HepG2 (cell line): Measurements from ENCODE around the gene CCDC97. TPM values are rescaled to one million over a fixed set of nuclear protein-coding genes. Genes with fewer than 3 reads are reported as not detected.

Source experiments
- GATAD1 ChIP-seq: IDR thresholded peaks from 2 replicates; pipeline ENCODE4 v1.6.1; 2016; ENCODE audit warnings: missing genetic modification reagents, missing compliant biosample characterization
- GLI4 ChIP-seq: sonication (generic); formaldehyde crosslinking; IDR thresholded peaks from 2 replicates; pipeline ENCODE4 v1.5.1; 2020; ENCODE audit warnings: missing genetic modification reagents, mild to moderate bottlenecking, moderate library complexity, borderline replicate concordance
- REPIN1 ChIP-seq: sonication (generic); formaldehyde crosslinking; IDR thresholded peaks from 2 replicates; pipeline ENCODE4 v1.8.0; 2022; ENCODE audit warnings: missing genetic modification reagents, low read depth, mild to moderate bottlenecking, borderline replicate concordance
- RORA ChIP-seq: sonication (generic); formaldehyde crosslinking; IDR thresholded peaks from 2 replicates; pipeline ENCODE4 v1.5.0; 2020; ENCODE audit warnings: mild to moderate bottlenecking, missing genetic modification reagents, moderate library complexity
- SMARCE1 ChIP-seq: fragments of 450-650 bp; IDR thresholded peaks from 2 replicates; pipeline ENCODE4 v1.6.1; 2017; ENCODE audit warnings: borderline replicate concordance
- SYNCRIP ChIP-seq: fragments of 200-400 bp; formaldehyde crosslinking; IDR thresholded peaks from 2 replicates; pipeline ENCODE4 v1.6.1; 2018; ENCODE audit warnings: mild to moderate bottlenecking, low read depth, low read length; ENCODE audit not compliant: insufficient read depth
- ZBTB3 ChIP-seq: sonication (generic); formaldehyde crosslinking; IDR thresholded peaks from 2 replicates; pipeline ENCODE4 v1.4.0; 2020; ENCODE audit warnings: low read depth, mild to moderate bottlenecking, moderate library complexity, missing genetic modification reagents, borderline replicate concordance
- ZMYM4 ChIP-seq: sonication (generic); formaldehyde crosslinking; IDR thresholded peaks from 2 replicates; pipeline ENCODE4 v1.8.1; 2023; ENCODE audit warnings: mild to moderate bottlenecking, missing genetic modification reagents
- ZNF317 ChIP-seq: sonication (generic); formaldehyde crosslinking; IDR thresholded peaks from 2 replicates; pipeline ENCODE4 v1.5.0; 2020; ENCODE audit warnings: mild to moderate bottlenecking, missing genetic modification reagents
- ZNF318 ChIP-seq: sonication (generic); formaldehyde crosslinking; IDR thresholded peaks from 2 replicates; pipeline ENCODE4 v1.4.0; 2020; ENCODE audit warnings: mild to moderate bottlenecking, missing genetic modification reagents
- ZNF430 ChIP-seq: sonication (generic); formaldehyde crosslinking; IDR thresholded peaks from 2 replicates; pipeline ENCODE4 v1.9.0; 2021; ENCODE audit warnings: mild to moderate bottlenecking, missing genetic modification reagents
- ZNF570 ChIP-seq: sonication (generic); formaldehyde crosslinking; IDR thresholded peaks from 2 replicates; pipeline ENCODE4 v1.4.0; 2020; ENCODE audit warnings: mild to moderate bottlenecking, missing genetic modification reagents, borderline replicate concordance
- polyA plus RNA-seq, 8 experiments: library from polyadenylated mRNA; depleted of rRNA in 3 of 8; stranded (reverse) in 7 of 8; unstranded in 1 of 8; fragments of >200 nt; fragmentation: Illumina TruSeq in 4 of 8; extraction: Trizol in 4 of 8; gene quantifications; 2 replicates each; pipeline versions ENCODE4 v1.2.1 to v1.2.3, GENCODE V29; 2011 to 2016; ENCODE audit warnings: low read depth in 4 of 8, missing spikeins in 1 of 8, mixed read lengths in 1 of 8; ENCODE audit not compliant: insufficient read depth in 1 of 8
- total RNA-seq, 5 experiments: library from RNA; depleted of rRNA; stranded (reverse); fragments of >200 nt; fragmentation: Illumina TruSeq; extraction: Trizol; gene quantifications; 2 replicates each; pipeline ENCODE4 v1.2.3, GENCODE V29; 2016; ENCODE audit warnings: low read depth in 1 of 5
- TF ChIP-seq, protein P1 (sequence below): sonication (generic); formaldehyde crosslinking; IDR thresholded peaks from 2 replicates; pipeline ENCODE4 v1.5.1; 2020; ENCODE audit warnings: mild to moderate bottlenecking, missing genetic modification reagents, borderline replicate concordance
- TF ChIP-seq, protein P2 (sequence below): sonication (generic); formaldehyde crosslinking; IDR thresholded peaks from 2 replicates; pipeline ENCODE4 v1.4.0; 2020; ENCODE audit warnings: mild to moderate bottlenecking, missing genetic modification reagents

The CCDC97 gene
- total and polyA plus RNA-seq, 2 of the 13 experiments (the other 11 are each of a cell fraction or from before 2014, with no cell fraction given) = 6.2 to 7.3 TPM

DNA sequence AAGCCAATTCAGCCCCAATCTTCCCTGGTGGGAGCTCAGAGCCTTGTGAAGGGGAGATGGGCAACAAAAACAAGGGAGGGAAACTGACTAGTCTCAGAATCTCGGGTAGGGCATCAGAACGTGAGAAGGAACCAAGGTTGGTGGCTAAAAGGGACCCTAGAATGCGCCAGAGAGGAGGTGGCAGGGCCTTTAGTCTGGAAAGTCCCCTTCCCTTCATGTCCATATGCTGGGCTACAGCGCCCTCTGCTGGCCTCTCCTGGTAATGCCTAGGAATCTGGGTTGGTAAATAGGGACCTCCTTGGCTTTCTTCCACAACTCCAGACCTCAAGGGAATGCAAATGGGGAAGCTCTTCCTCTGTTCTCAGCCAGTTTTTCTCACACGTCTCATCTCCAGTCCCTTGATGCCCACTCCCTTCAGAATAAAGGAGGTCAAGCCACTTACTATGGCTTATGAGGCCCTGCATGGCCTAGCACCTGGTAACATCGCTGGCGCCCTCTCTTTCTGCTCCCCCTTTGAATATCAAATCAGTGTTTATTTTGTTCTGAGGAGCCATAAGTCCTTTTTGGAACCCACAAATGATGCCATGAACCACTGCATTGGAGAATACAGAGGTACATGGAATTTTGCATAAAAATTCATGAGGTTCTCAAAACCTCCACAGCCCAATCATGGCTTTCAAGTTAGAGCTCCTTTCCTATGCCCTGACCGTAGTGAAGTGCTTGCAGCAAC is 1.4 kb upstream of the CCDC97 start (continued):
- TF ChIP-seq, protein P1, sequence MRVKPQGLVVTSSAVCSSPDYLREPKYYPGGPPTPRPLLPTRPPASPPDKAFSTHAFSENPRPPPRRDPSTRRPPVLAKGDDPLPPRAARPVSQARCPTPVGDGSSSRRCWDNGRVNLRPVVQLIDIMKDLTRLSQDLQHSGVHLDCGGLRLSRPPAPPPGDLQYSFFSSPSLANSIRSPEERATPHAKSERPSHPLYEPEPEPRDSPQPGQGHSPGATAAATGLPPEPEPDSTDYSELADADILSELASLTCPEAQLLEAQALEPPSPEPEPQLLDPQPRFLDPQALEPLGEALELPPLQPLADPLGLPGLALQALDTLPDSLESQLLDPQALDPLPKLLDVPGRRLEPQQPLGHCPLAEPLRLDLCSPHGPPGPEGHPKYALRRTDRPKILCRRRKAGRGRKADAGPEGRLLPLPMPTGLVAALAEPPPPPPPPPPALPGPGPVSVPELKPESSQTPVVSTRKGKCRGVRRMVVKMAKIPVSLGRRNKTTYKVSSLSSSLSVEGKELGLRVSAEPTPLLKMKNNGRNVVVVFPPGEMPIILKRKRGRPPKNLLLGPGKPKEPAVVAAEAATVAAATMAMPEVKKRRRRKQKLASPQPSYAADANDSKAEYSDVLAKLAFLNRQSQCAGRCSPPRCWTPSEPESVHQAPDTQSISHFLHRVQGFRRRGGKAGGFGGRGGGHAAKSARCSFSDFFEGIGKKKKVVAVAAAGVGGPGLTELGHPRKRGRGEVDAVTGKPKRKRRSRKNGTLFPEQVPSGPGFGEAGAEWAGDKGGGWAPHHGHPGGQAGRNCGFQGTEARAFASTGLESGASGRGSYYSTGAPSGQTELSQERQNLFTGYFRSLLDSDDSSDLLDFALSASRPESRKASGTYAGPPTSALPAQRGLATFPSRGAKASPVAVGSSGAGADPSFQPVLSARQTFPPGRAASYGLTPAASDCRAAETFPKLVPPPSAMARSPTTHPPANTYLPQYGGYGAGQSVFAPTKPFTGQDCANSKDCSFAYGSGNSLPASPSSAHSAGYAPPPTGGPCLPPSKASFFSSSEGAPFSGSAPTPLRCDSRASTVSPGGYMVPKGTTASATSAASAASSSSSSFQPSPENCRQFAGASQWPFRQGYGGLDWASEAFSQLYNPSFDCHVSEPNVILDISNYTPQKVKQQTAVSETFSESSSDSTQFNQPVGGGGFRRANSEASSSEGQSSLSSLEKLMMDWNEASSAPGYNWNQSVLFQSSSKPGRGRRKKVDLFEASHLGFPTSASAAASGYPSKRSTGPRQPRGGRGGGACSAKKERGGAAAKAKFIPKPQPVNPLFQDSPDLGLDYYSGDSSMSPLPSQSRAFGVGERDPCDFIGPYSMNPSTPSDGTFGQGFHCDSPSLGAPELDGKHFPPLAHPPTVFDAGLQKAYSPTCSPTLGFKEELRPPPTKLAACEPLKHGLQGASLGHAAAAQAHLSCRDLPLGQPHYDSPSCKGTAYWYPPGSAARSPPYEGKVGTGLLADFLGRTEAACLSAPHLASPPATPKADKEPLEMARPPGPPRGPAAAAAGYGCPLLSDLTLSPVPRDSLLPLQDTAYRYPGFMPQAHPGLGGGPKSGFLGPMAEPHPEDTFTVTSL = no peak
- TF ChIP-seq SMARCE1 (no peak), ZNF430 (no peak), SYNCRIP (no peak), GLI4 (no peak), ZMYM4 (CRISPR knock-in tag) (no peak), REPIN1 (no peak), ZBTB3 (no peak), ZNF317 (no peak), ZNF318 (CRISPR knock-in tag) (no peak), RORA (no peak), GATAD1 (CRISPR knock-in tag) (no peak), ZNF570 (CRISPR knock-in tag) (no peak)
- TF ChIP-seq, protein P2, sequence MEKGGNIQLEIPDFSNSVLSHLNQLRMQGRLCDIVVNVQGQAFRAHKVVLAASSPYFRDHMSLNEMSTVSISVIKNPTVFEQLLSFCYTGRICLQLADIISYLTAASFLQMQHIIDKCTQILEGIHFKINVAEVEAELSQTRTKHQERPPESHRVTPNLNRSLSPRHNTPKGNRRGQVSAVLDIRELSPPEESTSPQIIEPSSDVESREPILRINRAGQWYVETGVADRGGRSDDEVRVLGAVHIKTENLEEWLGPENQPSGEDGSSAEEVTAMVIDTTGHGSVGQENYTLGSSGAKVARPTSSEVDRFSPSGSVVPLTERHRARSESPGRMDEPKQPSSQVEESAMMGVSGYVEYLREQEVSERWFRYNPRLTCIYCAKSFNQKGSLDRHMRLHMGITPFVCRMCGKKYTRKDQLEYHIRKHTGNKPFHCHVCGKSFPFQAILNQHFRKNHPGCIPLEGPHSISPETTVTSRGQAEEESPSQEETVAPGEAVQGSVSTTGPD (CRISPR knock-in tag) = no peak
